B cell (primary cell): ENCODE data around the gene PTPN7.

ENCODE experiments used
- CTCF ChIP-seq: fragments of 200-600 bp; IDR thresholded peaks from one replicate; pipeline ENCODE4 v1.8.0; 2022; ENCODE audit warnings: antibody characterized with exemption, mild to moderate bottlenecking
- EZH2 ChIP-seq: IDR thresholded peaks from 2 replicates; pipeline ENCODE4 v1.6.1; 2012; ENCODE audit warnings: borderline replicate concordance, low read depth, mild to moderate bottlenecking, moderate library complexity, low read length; ENCODE audit not compliant: insufficient read depth, poor library complexity, severe bottlenecking

GRCh38 chr1:202122639-202123335 lies 37.6 kb downstream of the PTPN7 start, which contains the start of gene GPR37L1:
- no peak for TF ChIP-seq CTCF
- TF ChIP-seq EZH2: no peak
